ENCODE data around the gene TTYH2.

The TTYH2 gene

GRCh38 chr17:74241847-74242246 lies 28.5 kb downstream of the TTYH2 start:
- TF ChIP-seq, protein P1, sequence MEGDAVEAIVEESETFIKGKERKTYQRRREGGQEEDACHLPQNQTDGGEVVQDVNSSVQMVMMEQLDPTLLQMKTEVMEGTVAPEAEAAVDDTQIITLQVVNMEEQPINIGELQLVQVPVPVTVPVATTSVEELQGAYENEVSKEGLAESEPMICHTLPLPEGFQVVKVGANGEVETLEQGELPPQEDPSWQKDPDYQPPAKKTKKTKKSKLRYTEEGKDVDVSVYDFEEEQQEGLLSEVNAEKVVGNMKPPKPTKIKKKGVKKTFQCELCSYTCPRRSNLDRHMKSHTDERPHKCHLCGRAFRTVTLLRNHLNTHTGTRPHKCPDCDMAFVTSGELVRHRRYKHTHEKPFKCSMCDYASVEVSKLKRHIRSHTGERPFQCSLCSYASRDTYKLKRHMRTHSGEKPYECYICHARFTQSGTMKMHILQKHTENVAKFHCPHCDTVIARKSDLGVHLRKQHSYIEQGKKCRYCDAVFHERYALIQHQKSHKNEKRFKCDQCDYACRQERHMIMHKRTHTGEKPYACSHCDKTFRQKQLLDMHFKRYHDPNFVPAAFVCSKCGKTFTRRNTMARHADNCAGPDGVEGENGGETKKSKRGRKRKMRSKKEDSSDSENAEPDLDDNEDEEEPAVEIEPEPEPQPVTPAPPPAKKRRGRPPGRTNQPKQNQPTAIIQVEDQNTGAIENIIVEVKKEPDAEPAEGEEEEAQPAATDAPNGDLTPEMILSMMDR (IDR thresholded peaks at IDR 0.05; ENCODE audit: insufficient read depth, low read depth, low read length, missing control alignments), result no peak
- no peak for DNase-seq (ENCODE audit: low read depth)
- no peak overlapping the region for H3K4me3 ChIP-seq (ENCODE audit: low read length)

DNA sequence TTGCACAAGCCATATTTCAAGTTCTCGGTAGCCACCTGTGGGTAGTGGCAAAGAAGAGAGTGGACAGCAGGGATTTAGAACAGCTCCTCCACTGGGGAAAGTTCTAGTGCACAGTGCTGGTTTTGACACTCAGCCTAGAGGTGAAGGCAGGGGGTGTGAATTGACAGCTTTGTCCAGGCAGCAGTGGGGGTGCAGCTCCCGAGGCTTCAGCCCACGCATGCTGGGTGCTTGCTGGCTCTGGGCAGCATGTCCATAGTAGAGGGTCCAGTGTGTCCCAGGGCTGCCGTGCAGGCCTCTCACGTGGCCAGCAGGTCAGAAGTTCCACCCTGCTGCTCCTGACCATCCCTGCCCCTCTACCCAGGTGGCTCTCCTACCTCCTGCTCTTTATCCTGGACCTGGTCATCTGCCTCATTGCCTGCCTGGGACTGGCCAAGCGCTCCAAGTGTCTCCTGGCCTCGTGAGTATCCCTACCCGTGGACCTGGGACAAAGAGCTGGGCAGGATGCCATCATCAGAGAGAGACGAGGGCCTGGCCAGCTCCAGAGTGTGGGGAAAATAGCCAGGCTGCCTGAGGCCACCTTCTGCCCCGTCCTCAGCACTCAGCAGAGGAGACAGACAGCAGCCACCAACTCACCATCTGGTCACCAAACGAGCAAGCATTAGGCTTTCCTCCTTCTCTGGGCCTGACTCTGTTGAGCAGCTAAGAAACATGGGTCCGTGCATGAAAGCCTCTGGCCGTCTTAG lies 29.8 kb downstream of the TTYH2 start:
- no peak for DNase-seq (ENCODE audit: low read depth)
- H3K4me3 ChIP-seq (ENCODE audit: low read length), result no peak overlapping the region
- TF ChIP-seq, protein P1 (IDR thresholded peaks at IDR 0.05; ENCODE audit: insufficient read depth, low read depth, low read length, missing control alignments), result no peak

- H3K4me3 ChIP-seq (ENCODE audit: low read length), result no peak overlapping the region
- TF ChIP-seq, protein P1 (IDR thresholded peaks at IDR 0.05; ENCODE audit: insufficient read depth, low read depth, low read length, missing control alignments), result no peak
- DNase-seq (ENCODE audit: low read depth), result no peak
Measured at GRCh38 chr17:74244128-74244527, 30.8 kb downstream of the TTYH2 start.

DNA sequence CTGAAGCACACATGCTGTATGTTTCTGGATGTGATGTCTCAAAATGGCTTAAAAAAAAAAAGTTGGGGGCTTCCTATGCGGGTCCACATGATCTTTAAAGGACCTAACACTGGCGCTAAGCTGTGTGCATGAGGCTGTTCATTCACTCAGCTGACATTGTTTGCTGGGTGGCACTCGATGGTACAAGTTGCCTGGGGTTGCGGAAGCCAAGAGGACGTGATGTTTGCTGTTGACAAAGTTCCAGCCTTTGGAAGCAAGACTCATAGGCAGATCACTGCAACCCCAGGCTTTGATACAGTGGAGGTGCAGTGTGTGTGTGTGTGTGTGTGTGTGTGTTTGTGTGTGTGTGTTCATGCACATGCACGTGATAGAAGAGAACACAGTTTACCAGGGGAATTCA lies 31.2 kb downstream of the TTYH2 start:
- TF ChIP-seq, protein P1 (IDR thresholded peaks at IDR 0.05; ENCODE audit: insufficient read depth, low read depth, low read length, missing control alignments), result no peak
- H3K4me3 ChIP-seq (ENCODE audit: low read length), result no peak overlapping the region
- DNase-seq (ENCODE audit: low read depth), result no peak

- TF ChIP-seq, protein P1 (IDR thresholded peaks at IDR 0.05; ENCODE audit: insufficient read depth, low read depth, low read length, missing control alignments), result no peak
- no peak overlapping the region for H3K4me3 ChIP-seq (ENCODE audit: low read length)
- no peak for DNase-seq (ENCODE audit: low read depth)
Measured at GRCh38 chr17:74245145-74245831, 31.9 kb downstream of the TTYH2 start.

GRCh38 chr17:74245871-74246270 lies 32.5 kb downstream of the TTYH2 start:
- no peak overlapping the region for H3K4me3 ChIP-seq (ENCODE audit: low read length)
- TF ChIP-seq, protein P1 (IDR thresholded peaks at IDR 0.05; ENCODE audit: insufficient read depth, low read depth, low read length, missing control alignments), result no peak
- DNase-seq (ENCODE audit: low read depth), result no peak
